ENCODE data around the gene TSPAN14.

DNA sequence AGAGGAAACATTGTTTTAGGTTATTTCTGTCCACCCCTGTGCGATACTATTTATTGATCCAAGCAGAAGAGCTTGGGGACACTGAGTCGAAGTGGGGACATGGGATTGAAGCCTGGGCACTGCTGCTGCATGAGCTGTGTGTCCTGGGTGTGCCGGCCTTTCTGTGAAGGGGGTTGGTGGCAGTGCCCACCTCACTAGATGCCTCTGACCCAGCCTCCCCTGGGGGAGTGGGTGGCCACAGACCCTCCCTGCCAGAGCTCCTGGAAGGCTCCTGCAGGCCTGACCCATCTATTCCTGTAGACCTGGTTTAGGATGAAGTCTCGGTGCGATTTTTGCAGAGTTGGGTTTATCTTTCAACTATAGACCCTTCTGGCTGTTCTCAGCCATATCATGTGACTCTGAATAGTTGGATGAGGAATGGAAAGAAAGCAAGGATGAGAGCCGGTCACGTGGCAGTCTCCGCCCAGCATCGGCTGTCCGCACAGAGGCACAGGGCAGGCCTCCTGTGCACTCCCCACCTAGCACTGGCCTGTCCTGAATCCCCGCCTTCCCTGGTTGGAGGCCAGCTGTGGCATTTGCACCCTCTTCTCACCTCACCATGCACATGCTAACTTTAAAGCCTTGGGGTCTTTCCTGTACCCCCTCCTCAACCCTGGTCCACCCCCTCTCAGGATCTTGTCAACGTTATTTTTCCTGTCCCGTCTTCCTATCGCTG lies 66.0 kb downstream of the TSPAN14 start:
- peak in 1 of 2 donors; percentile 9 for TF ChIP-seq EP300 (IDR thresholded peaks at IDR 0.05)
- TF ChIP-seq, protein P1, sequence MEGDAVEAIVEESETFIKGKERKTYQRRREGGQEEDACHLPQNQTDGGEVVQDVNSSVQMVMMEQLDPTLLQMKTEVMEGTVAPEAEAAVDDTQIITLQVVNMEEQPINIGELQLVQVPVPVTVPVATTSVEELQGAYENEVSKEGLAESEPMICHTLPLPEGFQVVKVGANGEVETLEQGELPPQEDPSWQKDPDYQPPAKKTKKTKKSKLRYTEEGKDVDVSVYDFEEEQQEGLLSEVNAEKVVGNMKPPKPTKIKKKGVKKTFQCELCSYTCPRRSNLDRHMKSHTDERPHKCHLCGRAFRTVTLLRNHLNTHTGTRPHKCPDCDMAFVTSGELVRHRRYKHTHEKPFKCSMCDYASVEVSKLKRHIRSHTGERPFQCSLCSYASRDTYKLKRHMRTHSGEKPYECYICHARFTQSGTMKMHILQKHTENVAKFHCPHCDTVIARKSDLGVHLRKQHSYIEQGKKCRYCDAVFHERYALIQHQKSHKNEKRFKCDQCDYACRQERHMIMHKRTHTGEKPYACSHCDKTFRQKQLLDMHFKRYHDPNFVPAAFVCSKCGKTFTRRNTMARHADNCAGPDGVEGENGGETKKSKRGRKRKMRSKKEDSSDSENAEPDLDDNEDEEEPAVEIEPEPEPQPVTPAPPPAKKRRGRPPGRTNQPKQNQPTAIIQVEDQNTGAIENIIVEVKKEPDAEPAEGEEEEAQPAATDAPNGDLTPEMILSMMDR (IDR thresholded peaks at IDR 0.05) = no peak
- no peak for TF ChIP-seq POLR2A (IDR thresholded peaks at IDR 0.05)
